HepG2 (cell line): ENCODE measurements around the gene ATPAF1. TPM values are rescaled to one million over a fixed set of nuclear protein-coding genes. Genes with fewer than 3 reads are reported as not detected.

Source experiments
- BORCS8-MEF2B ChIP-seq: sonication (generic); formaldehyde crosslinking; IDR thresholded peaks from 2 replicates; pipeline ENCODE4 v1.8.0; 2022; ENCODE audit warnings: mild to moderate bottlenecking, missing genetic modification reagents
- CENPX ChIP-seq: sonication (generic); formaldehyde crosslinking; IDR thresholded peaks from 2 replicates; pipeline ENCODE4 v1.9.0; 2021; ENCODE audit warnings: mild to moderate bottlenecking, missing genetic modification reagents, moderate library complexity
- DR1 ChIP-seq: sonication (generic); formaldehyde crosslinking; IDR thresholded peaks from 2 replicates; pipeline ENCODE4 v1.8.0; 2021; ENCODE audit warnings: mild to moderate bottlenecking, missing genetic modification reagents, inconsistent platforms
- HMG20A ChIP-seq: IDR thresholded peaks from 2 replicates; pipeline ENCODE4 v1.6.1; 2016; ENCODE audit warnings: borderline replicate concordance
- JUN ChIP-seq: sonication (generic); formaldehyde crosslinking; IDR thresholded peaks from 2 replicates; pipeline ENCODE4 v1.4.0; 2020; ENCODE audit warnings: mild to moderate bottlenecking, missing genetic modification reagents
- MATR3 ChIP-seq: sonication (generic); formaldehyde crosslinking; IDR thresholded peaks from 2 replicates; pipeline ENCODE4 v1.4.0; 2020; ENCODE audit warnings: missing genetic modification reagents
- SETDB1 ChIP-seq: sonication (generic); formaldehyde crosslinking; IDR thresholded peaks from 2 replicates; pipeline ENCODE4 v1.5.1; 2020; ENCODE audit warnings: missing genetic modification reagents, mild to moderate bottlenecking, borderline replicate concordance
- YEATS4 ChIP-seq: sonication (generic); formaldehyde crosslinking; IDR thresholded peaks from 2 replicates; pipeline ENCODE4 v1.4.0; 2020; ENCODE audit warnings: missing genetic modification reagents, borderline replicate concordance
- ZBTB38 ChIP-seq: sonication (generic); formaldehyde crosslinking; IDR thresholded peaks from 2 replicates; pipeline ENCODE4 v1.5.1; 2020; ENCODE audit warnings: mild to moderate bottlenecking, missing genetic modification reagents
- ZFP82 ChIP-seq: sonication (generic); formaldehyde crosslinking; IDR thresholded peaks from 2 replicates; pipeline ENCODE4 v1.5.1; 2020; ENCODE audit warnings: mild to moderate bottlenecking, missing genetic modification reagents, borderline replicate concordance
- ZNF143 ChIP-seq: sonication (generic); formaldehyde crosslinking; IDR thresholded peaks from 2 replicates; pipeline ENCODE4 v1.4.0; 2020; ENCODE audit warnings: missing genetic modification reagents
- ZNF44 ChIP-seq: sonication (generic); formaldehyde crosslinking; IDR thresholded peaks from 2 replicates; pipeline ENCODE4 v1.5.1; 2020; ENCODE audit warnings: mild to moderate bottlenecking, missing genetic modification reagents
- polyA plus RNA-seq, 8 experiments: library from polyadenylated mRNA; depleted of rRNA in 3 of 8; stranded (reverse) in 7 of 8; unstranded in 1 of 8; fragments of >200 nt; fragmentation: Illumina TruSeq in 4 of 8; extraction: Trizol in 4 of 8; gene quantifications; 2 replicates each; pipeline versions ENCODE4 v1.2.1 to v1.2.3, GENCODE V29; 2011 to 2016; ENCODE audit warnings: low read depth in 4 of 8, missing spikeins in 1 of 8, mixed read lengths in 1 of 8; ENCODE audit not compliant: insufficient read depth in 1 of 8
- total RNA-seq, 5 experiments: library from RNA; depleted of rRNA; stranded (reverse); fragments of >200 nt; fragmentation: Illumina TruSeq; extraction: Trizol; gene quantifications; 2 replicates each; pipeline ENCODE4 v1.2.3, GENCODE V29; 2016; ENCODE audit warnings: low read depth in 1 of 5
- TF ChIP-seq, protein P1 (sequence below): sonication (generic); formaldehyde crosslinking; IDR thresholded peaks from 2 replicates; pipeline ENCODE4 v1.5.1; 2020; ENCODE audit warnings: missing genetic modification reagents, mild to moderate bottlenecking, borderline replicate concordance
- TF ChIP-seq, protein P2 (sequence below): sonication (generic); formaldehyde crosslinking; conservative IDR thresholded peaks from 2 replicates; pipeline ENCODE4 v1.8.0; 2022; ENCODE audit warnings: low read depth, missing genetic modification reagents
- TF ChIP-seq, protein P3 (sequence below): IDR thresholded peaks from 2 replicates; pipeline ENCODE4 v1.6.1; 2016; ENCODE audit warnings: mild to moderate bottlenecking, missing biosample characterization, missing genetic modification reagents
- TF ChIP-seq, protein P4 (sequence below): sonication (generic); formaldehyde crosslinking; IDR thresholded peaks from 2 replicates; pipeline ENCODE4 v1.4.0; 2020; ENCODE audit warnings: low read depth, mild to moderate bottlenecking, missing genetic modification reagents
- TF ChIP-seq, protein P5 (sequence below): sonication (generic); formaldehyde crosslinking; IDR thresholded peaks from 2 replicates; pipeline ENCODE4 v1.4.0; 2020; ENCODE audit warnings: mild to moderate bottlenecking, missing genetic modification reagents
- TF ChIP-seq, protein P6 (sequence below): sonication (generic); formaldehyde crosslinking; IDR thresholded peaks from 2 replicates; pipeline ENCODE4 v1.9.0; 2021; ENCODE audit warnings: missing genetic modification reagents, mild to moderate bottlenecking, borderline replicate concordance
- TF ChIP-seq, protein P7 (sequence below): sonication (generic); formaldehyde crosslinking; IDR thresholded peaks from 2 replicates; pipeline ENCODE4 v1.4.0; 2020; ENCODE audit warnings: missing genetic modification reagents, low read depth, mild to moderate bottlenecking, borderline replicate concordance

ATPAF1 gene
- total and polyA plus RNA-seq, 2 of the 13 experiments (the other 11 are each of a cell fraction or from before 2014, with no cell fraction given) = 66.6 to 76.7 TPM

DNA sequence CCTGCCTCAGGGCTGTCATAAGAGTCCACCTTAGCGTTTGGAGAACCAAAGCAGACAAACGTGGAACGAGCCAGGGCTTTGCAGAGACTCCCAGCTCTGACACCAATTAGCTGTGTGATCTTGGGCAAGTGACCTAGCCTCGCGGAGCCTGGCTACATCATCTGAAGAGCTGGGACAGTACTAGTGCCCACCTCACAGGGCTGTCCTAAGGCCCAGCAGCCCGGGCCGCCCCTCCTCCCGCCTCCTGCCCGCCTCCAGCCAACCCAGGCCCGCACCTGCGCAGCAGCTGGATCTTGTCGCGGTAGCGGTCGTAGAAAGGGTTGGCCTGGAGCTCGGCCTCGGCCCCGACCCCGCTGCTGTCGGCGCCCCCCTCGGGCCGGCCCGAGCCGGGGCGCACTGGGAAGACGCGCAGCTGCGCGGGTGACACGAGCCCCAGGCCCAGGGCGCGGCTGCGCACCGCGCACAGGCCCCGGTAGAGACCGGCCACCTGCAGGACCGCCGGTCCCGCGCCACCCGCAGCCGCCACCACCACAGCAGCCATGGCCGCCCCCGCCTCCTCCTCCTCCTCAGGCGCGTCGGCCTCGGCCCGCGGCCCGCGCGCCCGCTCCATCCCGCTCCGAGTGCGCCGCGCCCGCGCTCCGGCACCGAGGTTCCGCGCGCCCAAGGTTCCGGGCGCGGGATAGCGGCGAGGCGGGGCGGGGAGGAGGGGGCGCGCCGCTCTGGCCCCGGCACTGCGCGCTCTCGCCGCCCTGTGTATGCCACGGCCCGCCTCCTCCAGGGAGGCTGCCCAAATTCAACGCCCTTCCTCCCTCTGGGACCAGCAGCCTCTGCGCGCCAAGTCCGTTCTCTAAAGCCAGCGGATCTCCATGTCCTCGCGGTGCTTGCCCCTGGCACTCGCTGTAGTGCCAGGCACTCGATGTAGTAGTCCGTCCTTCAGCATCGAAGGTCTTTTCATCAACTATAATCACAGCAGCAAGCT, at the start of gene ATPAF1 (continued):
- TF ChIP-seq, protein P1, sequence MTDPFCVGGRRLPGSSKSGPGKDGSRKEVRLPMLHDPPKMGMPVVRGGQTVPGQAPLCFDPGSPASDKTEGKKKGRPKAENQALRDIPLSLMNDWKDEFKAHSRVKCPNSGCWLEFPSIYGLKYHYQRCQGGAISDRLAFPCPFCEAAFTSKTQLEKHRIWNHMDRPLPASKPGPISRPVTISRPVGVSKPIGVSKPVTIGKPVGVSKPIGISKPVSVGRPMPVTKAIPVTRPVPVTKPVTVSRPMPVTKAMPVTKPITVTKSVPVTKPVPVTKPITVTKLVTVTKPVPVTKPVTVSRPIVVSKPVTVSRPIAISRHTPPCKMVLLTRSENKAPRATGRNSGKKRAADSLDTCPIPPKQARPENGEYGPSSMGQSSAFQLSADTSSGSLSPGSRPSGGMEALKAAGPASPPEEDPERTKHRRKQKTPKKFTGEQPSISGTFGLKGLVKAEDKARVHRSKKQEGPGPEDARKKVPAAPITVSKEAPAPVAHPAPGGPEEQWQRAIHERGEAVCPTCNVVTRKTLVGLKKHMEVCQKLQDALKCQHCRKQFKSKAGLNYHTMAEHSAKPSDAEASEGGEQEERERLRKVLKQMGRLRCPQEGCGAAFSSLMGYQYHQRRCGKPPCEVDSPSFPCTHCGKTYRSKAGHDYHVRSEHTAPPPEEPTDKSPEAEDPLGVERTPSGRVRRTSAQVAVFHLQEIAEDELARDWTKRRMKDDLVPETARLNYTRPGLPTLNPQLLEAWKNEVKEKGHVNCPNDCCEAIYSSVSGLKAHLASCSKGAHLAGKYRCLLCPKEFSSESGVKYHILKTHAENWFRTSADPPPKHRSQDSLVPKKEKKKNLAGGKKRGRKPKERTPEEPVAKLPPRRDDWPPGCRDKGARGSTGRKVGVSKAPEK (CRISPR knock-in tag) = no peak
- TF ChIP-seq, protein P2, sequence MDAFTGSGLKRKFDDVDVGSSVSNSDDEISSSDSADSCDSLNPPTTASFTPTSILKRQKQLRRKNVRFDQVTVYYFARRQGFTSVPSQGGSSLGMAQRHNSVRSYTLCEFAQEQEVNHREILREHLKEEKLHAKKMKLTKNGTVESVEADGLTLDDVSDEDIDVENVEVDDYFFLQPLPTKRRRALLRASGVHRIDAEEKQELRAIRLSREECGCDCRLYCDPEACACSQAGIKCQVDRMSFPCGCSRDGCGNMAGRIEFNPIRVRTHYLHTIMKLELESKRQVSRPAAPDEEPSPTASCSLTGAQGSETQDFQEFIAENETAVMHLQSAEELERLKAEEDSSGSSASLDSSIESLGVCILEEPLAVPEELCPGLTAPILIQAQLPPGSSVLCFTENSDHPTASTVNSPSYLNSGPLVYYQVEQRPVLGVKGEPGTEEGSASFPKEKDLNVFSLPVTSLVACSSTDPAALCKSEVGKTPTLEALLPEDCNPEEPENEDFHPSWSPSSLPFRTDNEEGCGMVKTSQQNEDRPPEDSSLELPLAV = no peak
- TF ChIP-seq CENPX (CRISPR knock-in tag) = no peak
- TF ChIP-seq, protein P3, sequence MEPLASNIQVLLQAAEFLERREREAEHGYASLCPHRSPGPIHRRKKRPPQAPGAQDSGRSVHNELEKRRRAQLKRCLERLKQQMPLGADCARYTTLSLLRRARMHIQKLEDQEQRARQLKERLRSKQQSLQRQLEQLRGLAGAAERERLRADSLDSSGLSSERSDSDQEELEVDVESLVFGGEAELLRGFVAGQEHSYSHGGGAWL (CRISPR knock-in tag) = peak; percentile 43; the same call in 1 of the 2 replicates
- TF ChIP-seq, protein P4, sequence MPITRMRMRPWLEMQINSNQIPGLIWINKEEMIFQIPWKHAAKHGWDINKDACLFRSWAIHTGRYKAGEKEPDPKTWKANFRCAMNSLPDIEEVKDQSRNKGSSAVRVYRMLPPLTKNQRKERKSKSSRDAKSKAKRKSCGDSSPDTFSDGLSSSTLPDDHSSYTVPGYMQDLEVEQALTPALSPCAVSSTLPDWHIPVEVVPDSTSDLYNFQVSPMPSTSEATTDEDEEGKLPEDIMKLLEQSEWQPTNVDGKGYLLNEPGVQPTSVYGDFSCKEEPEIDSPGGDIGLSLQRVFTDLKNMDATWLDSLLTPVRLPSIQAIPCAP = no peak
- TF ChIP-seq ZNF44 (CRISPR knock-in tag) = no peak
- TF ChIP-seq, protein P5, sequence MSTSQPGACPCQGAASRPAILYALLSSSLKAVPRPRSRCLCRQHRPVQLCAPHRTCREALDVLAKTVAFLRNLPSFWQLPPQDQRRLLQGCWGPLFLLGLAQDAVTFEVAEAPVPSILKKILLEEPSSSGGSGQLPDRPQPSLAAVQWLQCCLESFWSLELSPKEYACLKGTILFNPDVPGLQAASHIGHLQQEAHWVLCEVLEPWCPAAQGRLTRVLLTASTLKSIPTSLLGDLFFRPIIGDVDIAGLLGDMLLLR = no peak
- TF ChIP-seq HMG20A (CRISPR knock-in tag) = no peak
- TF ChIP-seq JUN (CRISPR knock-in tag) = no peak
- no peak for TF ChIP-seq MATR3 (CRISPR knock-in tag)
- TF ChIP-seq ZFP82 (CRISPR knock-in tag) = no peak; the same call in 1 of the 2 replicates
- TF ChIP-seq ZNF143 = no peak; the same call in 1 of the 2 replicates
- TF ChIP-seq, protein P6, sequence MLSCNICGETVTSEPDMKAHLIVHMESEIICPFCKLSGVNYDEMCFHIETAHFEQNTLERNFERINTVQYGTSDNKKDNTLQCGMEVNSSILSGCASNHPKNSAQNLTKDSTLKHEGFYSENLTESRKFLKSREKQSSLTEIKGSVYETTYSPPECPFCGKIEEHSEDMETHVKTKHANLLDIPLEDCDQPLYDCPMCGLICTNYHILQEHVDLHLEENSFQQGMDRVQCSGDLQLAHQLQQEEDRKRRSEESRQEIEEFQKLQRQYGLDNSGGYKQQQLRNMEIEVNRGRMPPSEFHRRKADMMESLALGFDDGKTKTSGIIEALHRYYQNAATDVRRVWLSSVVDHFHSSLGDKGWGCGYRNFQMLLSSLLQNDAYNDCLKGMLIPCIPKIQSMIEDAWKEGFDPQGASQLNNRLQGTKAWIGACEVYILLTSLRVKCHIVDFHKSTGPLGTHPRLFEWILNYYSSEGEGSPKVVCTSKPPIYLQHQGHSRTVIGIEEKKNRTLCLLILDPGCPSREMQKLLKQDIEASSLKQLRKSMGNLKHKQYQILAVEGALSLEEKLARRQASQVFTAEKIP (CRISPR knock-in tag) = no peak
- TF ChIP-seq, protein P7, sequence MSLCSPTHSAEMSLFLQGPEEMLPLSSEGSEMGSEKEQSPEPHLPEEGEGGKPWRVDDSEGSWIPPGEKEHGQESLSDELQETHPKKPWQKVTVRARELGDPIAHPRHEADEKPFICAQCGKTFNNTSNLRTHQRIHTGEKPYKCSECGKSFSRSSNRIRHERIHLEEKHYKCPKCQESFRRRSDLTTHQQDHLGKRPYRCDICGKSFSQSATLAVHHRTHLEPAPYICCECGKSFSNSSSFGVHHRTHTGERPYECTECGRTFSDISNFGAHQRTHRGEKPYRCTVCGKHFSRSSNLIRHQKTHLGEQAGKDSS (CRISPR knock-in tag) = peak; percentile 63; the same call in 1 of the 2 replicates
- no peak for TF ChIP-seq SETDB1 (CRISPR knock-in tag)
- peak; percentile 66; the same call in 1 of the 2 replicates for TF ChIP-seq YEATS4 (CRISPR knock-in tag)
- TF ChIP-seq BORCS8-MEF2B (CRISPR knock-in tag) = no peak
- no peak for TF ChIP-seq DR1 (CRISPR knock-in tag)
- peak; percentile 78 for TF ChIP-seq ZBTB38 (CRISPR knock-in tag)
